H1 (cell line): ENCODE measurements around the gene C21orf91. TPM values are rescaled to one million over a fixed set of nuclear protein-coding genes. Genes with fewer than 3 reads are reported as not detected.

Experiments
- CTCF ChIA-PET: fragments of 300-600 bp; sonication (Branson Sonifier 250); formaldehyde crosslinking; loops from one replicate; lab custom pipeline; 2021; ENCODE audit not compliant: partially characterized antibody; lab: Charles Lee
- POLR2A ChIA-PET: fragments of 300-600 bp; sonication (Branson Sonifier 250); formaldehyde crosslinking; loops from one replicate; lab custom pipeline; 2021; ENCODE audit warnings: inconsistent platforms; ENCODE audit not compliant: partially characterized antibody; lab: Charles Lee
- DNase-seq, 2 experiments: peaks; one replicate each; pipeline versions ENCODE4 v3.0.0 to v3.0.0-alpha.2; 2010 to 2022; ENCODE audit warnings: low spot score in 2 of 2, low read depth in 1 of 2, mixed read lengths in 1 of 2
- FAIRE-seq: peaks from 2 replicates; lab custom pipeline; 2011; peaks lifted over from hg19 to GRCh38; lab: Jason Lieb, UNC
- H2AFZ ChIP-seq: 2 replicates; pipeline ENCODE4 v1.8.1; 2012; ENCODE audit warnings: low read length, inconsistent platforms
- H2AK5ac ChIP-seq: 2 replicates; pipeline ENCODE4 v1.6.1; 2013; ENCODE audit warnings: low read depth, low read length
- H2BK120ac ChIP-seq: replicated peaks from 2 replicates; pipeline ENCODE3; 2013; ENCODE audit warnings: low read depth, low read length, inconsistent platforms
- H2BK12ac ChIP-seq: 2 replicates; pipeline ENCODE4 v1.6.1; 2013; ENCODE audit warnings: low read depth, low read length
- H2BK15ac ChIP-seq: 2 replicates; pipeline ENCODE4 v1.6.1; 2013; ENCODE audit warnings: low read length
- H2BK20ac ChIP-seq: 2 replicates; pipeline ENCODE4 v1.6.1; 2013; ENCODE audit warnings: low read length
- H2BK5ac ChIP-seq: 2 replicates; pipeline ENCODE4 v1.6.1; 2013; ENCODE audit warnings: low read depth, low read length
- H3K14ac ChIP-seq: 2 replicates; pipeline ENCODE4 v1.6.1; 2013; ENCODE audit warnings: inconsistent platforms; ENCODE audit not compliant: insufficient read length
- H3K18ac ChIP-seq: 2 replicates; pipeline ENCODE4 v1.6.1; 2013; ENCODE audit warnings: low read length; ENCODE audit errors: extremely low read depth
- H3K23ac ChIP-seq: 2 replicates; pipeline ENCODE4 v1.6.1; 2013; ENCODE audit warnings: inconsistent platforms; ENCODE audit not compliant: insufficient read length
- H3K23me2 ChIP-seq: 2 replicates; pipeline ENCODE4 v1.6.1; 2013; ENCODE audit warnings: low read depth, low read length
- H3K27ac ChIP-seq: 2 replicates; pipeline ENCODE4 v1.6.1; 2011; ENCODE audit warnings: low read depth, low read length, inconsistent platforms
- H3K27me3 ChIP-seq, 4 experiments: replicated peaks in 1 of 4; 1 replicate in 1 of 4; 2 replicates in 3 of 4; pipeline versions ENCODE4 v1.6.1 to v1.8.1; 2011 to 2013; ENCODE audit warnings: low read length in 3 of 4, mild to moderate bottlenecking in 3 of 4, inconsistent platforms in 2 of 4, mixed read lengths in 2 of 4, moderate library complexity in 1 of 4; ENCODE audit not compliant: control insufficient read depth in 3 of 4, insufficient read depth in 3 of 4; ENCODE audit errors: extremely low read depth in 1 of 4
- H3K36me3 ChIP-seq, 4 experiments: 2 replicates each; pipeline versions ENCODE4 v1.6.1 to v1.8.1; 2011 to 2013; ENCODE audit warnings: mild to moderate bottlenecking in 4 of 4, low read length in 3 of 4, moderate library complexity in 2 of 4, control low read depth in 1 of 4, inconsistent platforms in 1 of 4; ENCODE audit not compliant: insufficient read depth in 4 of 4, control insufficient read depth in 2 of 4
- H3K4ac ChIP-seq: replicated peaks from 2 replicates; pipeline ENCODE3; 2013; ENCODE audit warnings: low read length, low read depth, mixed read lengths, inconsistent platforms; ENCODE audit not compliant: insufficient read length
- H3K4me1 ChIP-seq, 4 experiments: replicated peaks in 1 of 4; 1 replicate in 1 of 4; 2 replicates in 3 of 4; pipeline versions ENCODE4 v1.6.1 to v1.8.1; 2011 to 2013; ENCODE audit warnings: low read length in 3 of 4, inconsistent platforms in 2 of 4, mixed read lengths in 1 of 4; ENCODE audit not compliant: insufficient read depth in 4 of 4, control insufficient read depth in 3 of 4
- H3K4me2 ChIP-seq, 2 experiments: 2 replicates each; pipeline versions ENCODE4 v1.6.1 to v1.8.1; 2011 to 2013; ENCODE audit warnings: low read depth in 2 of 2, low read length in 2 of 2, control low read depth in 1 of 2, inconsistent platforms in 1 of 2, mild to moderate bottlenecking in 1 of 2; ENCODE audit not compliant: insufficient read depth in 1 of 2
- H3K4me3 ChIP-seq, 4 experiments: fragments of 200-600, 300-600 bp in 1 of 4; sonication (generic), shearing (Covaris generic), sonication (Bioruptor Twin) in 1 of 4; 2 replicates each; pipeline versions ENCODE4 v1.5.1 to v1.8.1; 2011 to 2016; ENCODE audit warnings: low read length in 4 of 4, low read depth in 3 of 4, control low read depth in 2 of 4, inconsistent platforms in 2 of 4, mild to moderate bottlenecking in 2 of 4, mixed read lengths in 1 of 4, moderate library complexity in 1 of 4; ENCODE audit not compliant: insufficient read depth in 2 of 4; ENCODE audit errors: extremely low read depth in 1 of 4
- H3K56ac ChIP-seq: replicated peaks from 2 replicates; pipeline ENCODE3; 2013; ENCODE audit warnings: low read depth, mild to moderate bottlenecking, mixed read lengths, low read length, inconsistent platforms; ENCODE audit not compliant: insufficient read length
- H3K79me1 ChIP-seq: 2 replicates; pipeline ENCODE4 v1.6.1; 2013; ENCODE audit warnings: low read depth, low read length, control low read depth
- H3K79me2 ChIP-seq, 2 experiments: 2 replicates each; pipeline versions ENCODE4 v1.6.1 to v1.8.1; 2012 to 2013; ENCODE audit warnings: low read length in 2 of 2, mild to moderate bottlenecking in 2 of 2, inconsistent platforms in 1 of 2; ENCODE audit not compliant: insufficient read depth in 2 of 2, control insufficient read depth in 1 of 2
- H3K9ac ChIP-seq, 4 experiments: replicated peaks in 1 of 4; 1 replicate in 1 of 4; 2 replicates in 3 of 4; pipeline versions ENCODE4 v1.6.1 to v1.8.1; 2011 to 2013; ENCODE audit warnings: low read depth in 3 of 4, low read length in 3 of 4, control low read depth in 2 of 4, mild to moderate bottlenecking in 2 of 4, moderate library complexity in 2 of 4, inconsistent platforms in 1 of 4; ENCODE audit errors: extremely low read depth in 1 of 4
- H3K9me3 ChIP-seq, 2 experiments: 2 replicates each; pipeline versions ENCODE4 v1.6.1 to v1.8.1; 2012 to 2013; ENCODE audit warnings: mild to moderate bottlenecking in 2 of 2, moderate library complexity in 2 of 2, control low read depth in 1 of 2, inconsistent platforms in 1 of 2, low read depth in 1 of 2, low read length in 1 of 2, mixed read lengths in 1 of 2; ENCODE audit not compliant: insufficient read depth in 2 of 2
- H4K20me1 ChIP-seq, 2 experiments: replicated peaks in 1 of 2; 2 replicates each; pipeline versions ENCODE3 to v1.8.1; 2011 to 2013; ENCODE audit warnings: inconsistent platforms in 2 of 2, low read length in 2 of 2, mild to moderate bottlenecking in 1 of 2; ENCODE audit not compliant: insufficient read depth in 2 of 2, control insufficient read depth in 1 of 2
- H4K5ac ChIP-seq: 2 replicates; pipeline ENCODE4 v1.6.1; 2013; ENCODE audit warnings: low read length, low read depth, mixed read lengths, inconsistent platforms; ENCODE audit not compliant: insufficient read length
- H4K8ac ChIP-seq: 2 replicates; pipeline ENCODE4 v1.8.0; 2013; ENCODE audit warnings: mild to moderate bottlenecking, moderate library complexity, low read length, inconsistent platforms; ENCODE audit not compliant: insufficient read depth; ENCODE audit errors: extremely low read depth
- H4K91ac ChIP-seq: replicated peaks from 2 replicates; pipeline ENCODE3; 2013; ENCODE audit warnings: low read length, mixed read lengths, inconsistent platforms; ENCODE audit not compliant: insufficient read length
- CBX5 ChIP-seq: fragments of 300-800, 300-1000 bp; sonication (generic); IDR thresholded peaks from 2 replicates; pipeline ENCODE4 v1.7.1; 2016; ENCODE audit warnings: antibody characterized with exemption, low read length, low read depth
- CEBPB ChIP-seq: IDR thresholded peaks from 2 replicates; pipeline ENCODE4 v1.6.1; 2012; ENCODE audit warnings: low read depth, low read length
- EP300 ChIP-seq, 2 experiments: IDR thresholded peaks; 1 replicate in 1 of 2; 2 replicates in 1 of 2; pipeline ENCODE4 v1.6.1; 2011 to 2012; ENCODE audit warnings: low read depth in 2 of 2, low read length in 2 of 2, mild to moderate bottlenecking in 2 of 2, borderline replicate concordance in 1 of 2, inconsistent platforms in 1 of 2, moderate library complexity in 1 of 2
- KDM5A ChIP-seq: fragments of 200-600 bp; IDR thresholded peaks from 2 replicates; pipeline ENCODE4 v1.7.1; 2012; ENCODE audit warnings: mild to moderate bottlenecking, low read length, inconsistent platforms, mixed read lengths
- RAD21 ChIP-seq, 2 experiments: IDR thresholded peaks in 1 of 2; conservative IDR thresholded peaks in 1 of 2; 2 replicates each; pipeline ENCODE4 v1.6.1; 2011; ENCODE audit warnings: low read depth in 2 of 2, low read length in 2 of 2, improper control_type of control experiment in 1 of 2, inconsistent platforms in 1 of 2, mild to moderate bottlenecking in 1 of 2, moderate library complexity in 1 of 2
- RFX5 ChIP-seq: IDR thresholded peaks from 2 replicates; pipeline ENCODE4 v1.6.1; 2011; ENCODE audit warnings: low read depth, low read length, improper control_type of control experiment, borderline replicate concordance
- TEAD4 ChIP-seq: IDR thresholded peaks from 2 replicates; pipeline ENCODE4 v1.6.1; 2012; ENCODE audit warnings: low read depth, low read length, inconsistent platforms, mixed read lengths
- WGBS, 2 experiments: shearing (Covaris generic) in 1 of 2; methylation state at CpG; one replicate each; pipeline versions ENCODE4 v1.1.6 to v1.1.7; 2013 to 2015; ENCODE audit warnings: low lambda C conversion rate in 2 of 2, mixed read lengths in 2 of 2, inconsistent platforms in 1 of 2, low coverage in 1 of 2, missing lambda C conversion rate in 1 of 2; ENCODE audit not compliant: insufficient replicate concordance in 2 of 2, insufficient coverage in 1 of 2, insufficient read length in 1 of 2; ENCODE audit errors: extremely low coverage in 1 of 2, missing lambda C conversion rate in 1 of 2; 5-methylcytosine and 5-hydroxymethylcytosine counted together
- polyA plus RNA-seq, 7 experiments: library from polyadenylated mRNA; depleted of rRNA in 3 of 7; stranded (reverse) in 5 of 7; unstranded in 2 of 7; fragments of >200 nt in 5 of 7; fragments of 200-250 nt in 2 of 7; gene quantifications; 1 replicate in 5 of 7; 2 replicates in 1 of 7; 4 replicates in 1 of 7; pipeline versions ENCODE4 v1.2.1 to v1.2.3, GENCODE V29; 2011 to 2013; ENCODE audit warnings: missing spikeins in 2 of 7, mixed read lengths in 2 of 7
- total RNA-seq: library from RNA; stranded (reverse); fragmentation: NEBNext Ultra II Directional; extraction: Animal tissue kit (Norgen Biotek cat#: 25700); gene quantifications from 2 replicates; pipeline ENCODE4 v1.2.1, GENCODE V29; 2021
- TF ChIP-seq, protein P1 (sequence below): IDR thresholded peaks from 2 replicates; pipeline ENCODE4 v1.6.1; 2012; ENCODE audit warnings: inconsistent platforms
- TF ChIP-seq, protein P2 (sequence below): IDR thresholded peaks from 2 replicates; pipeline ENCODE4 v1.6.1; 2011; ENCODE audit warnings: low read depth, mild to moderate bottlenecking, low read length; ENCODE audit not compliant: insufficient read depth
- TF ChIP-seq, protein P3 (sequence below): IDR thresholded peaks from 2 replicates; pipeline ENCODE4 v1.6.1; 2011; ENCODE audit warnings: low read length, improper control_type of control experiment

Gene C21orf91
- total and polyA plus RNA-seq, 2 of the 8 experiments (the other 6 are each of a cell fraction or from before 2014, with no cell fraction given): 4.9 to 33.6 TPM

DNA sequence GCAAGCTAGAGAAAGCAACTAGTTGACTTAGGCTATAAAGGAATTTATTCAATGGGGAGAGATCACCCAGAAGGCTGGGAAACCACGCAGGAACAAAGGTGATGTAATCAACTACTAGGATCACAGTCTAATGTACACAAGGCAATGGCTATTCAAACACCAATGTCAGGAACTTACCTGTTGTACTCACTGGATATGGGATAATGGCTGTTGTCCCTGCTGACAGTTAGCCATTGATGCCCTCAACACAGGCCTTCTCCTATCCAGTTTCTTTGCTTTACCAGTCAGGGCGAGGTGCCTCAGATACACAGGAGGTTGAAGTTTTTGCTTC lies 32.3 kb downstream of the C21orf91 start:
- Histone ChIP-seq H3K4me2 (no peak overlapping the region), H3K4ac (no peak overlapping the region), H4K20me1 (no peaks in the 10 kb centered on the region), H2AFZ (no peak overlapping the region), H3K56ac (no peak overlapping the region), H2BK20ac (no peak overlapping the region), H3K4me1 (peaks cover 0 to 3% (median 0%) of the 10 kb centered on the region in 4 experiments; a peak in 2 of 7 replicates), H2BK12ac (no peak overlapping the region), H4K91ac (no peak overlapping the region), H3K27me3 (no peaks in the 10 kb centered on the region), H3K27ac (no peak overlapping the region), H4K8ac (no peak overlapping the region; the same call in 1 of the 2 replicates), H3K9ac (no peak overlapping the region), H3K23ac (no peak overlapping the region), H3K36me3 (peaks cover 0 to 14% (median 6%) of the 10 kb centered on the region in 4 experiments; a peak in 5 of 8 replicates), H3K79me2 (no peaks in the 10 kb centered on the region), H4K5ac (no peak overlapping the region), H3K23me2 (no peaks in the 10 kb centered on the region), H3K18ac (no peak overlapping the region), H3K14ac (no peak overlapping the region), H2BK120ac (no peak overlapping the region), H3K79me1 (no peaks in the 10 kb centered on the region), H2BK5ac (no peak overlapping the region), H2AK5ac (no peak overlapping the region), H3K4me3 (no peak overlapping the region), H2BK15ac (no peak overlapping the region), H3K9me3 (no peaks in the 10 kb centered on the region; a peak in 1 of 4 replicates)
- CTCF ChIA-PET: no interaction called here
- DNase-seq (no peak), FAIRE-seq (no peak)
- POLR2A ChIA-PET: no interaction called here
- TF ChIP-seq RAD21 (IDR thresholded peaks at IDR 0.05 in 1 of 2, conservative IDR thresholded peaks at IDR 0.05 in 1 of 2; ENCODE audit: low read depth in 2 of 2, low read length in 2 of 2) (no peak), KDM5A (no peak), RFX5 (no peak), EP300 (IDR thresholded peaks at IDR 0.05; ENCODE audit: borderline replicate concordance in 1 of 2, low read depth in 2 of 2, low read length in 2 of 2) (no peak), CEBPB (no peak), TEAD4 (no peak), CBX5 (no peak)
- TF ChIP-seq, protein P1, sequence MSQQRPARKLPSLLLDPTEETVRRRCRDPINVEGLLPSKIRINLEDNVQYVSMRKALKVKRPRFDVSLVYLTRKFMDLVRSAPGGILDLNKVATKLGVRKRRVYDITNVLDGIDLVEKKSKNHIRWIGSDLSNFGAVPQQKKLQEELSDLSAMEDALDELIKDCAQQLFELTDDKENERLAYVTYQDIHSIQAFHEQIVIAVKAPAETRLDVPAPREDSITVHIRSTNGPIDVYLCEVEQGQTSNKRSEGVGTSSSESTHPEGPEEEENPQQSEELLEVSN: no peak
- TF ChIP-seq, protein P2, sequence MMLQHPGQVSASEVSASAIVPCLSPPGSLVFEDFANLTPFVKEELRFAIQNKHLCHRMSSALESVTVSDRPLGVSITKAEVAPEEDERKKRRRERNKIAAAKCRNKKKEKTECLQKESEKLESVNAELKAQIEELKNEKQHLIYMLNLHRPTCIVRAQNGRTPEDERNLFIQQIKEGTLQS: no peak
- TF ChIP-seq, protein P3, sequence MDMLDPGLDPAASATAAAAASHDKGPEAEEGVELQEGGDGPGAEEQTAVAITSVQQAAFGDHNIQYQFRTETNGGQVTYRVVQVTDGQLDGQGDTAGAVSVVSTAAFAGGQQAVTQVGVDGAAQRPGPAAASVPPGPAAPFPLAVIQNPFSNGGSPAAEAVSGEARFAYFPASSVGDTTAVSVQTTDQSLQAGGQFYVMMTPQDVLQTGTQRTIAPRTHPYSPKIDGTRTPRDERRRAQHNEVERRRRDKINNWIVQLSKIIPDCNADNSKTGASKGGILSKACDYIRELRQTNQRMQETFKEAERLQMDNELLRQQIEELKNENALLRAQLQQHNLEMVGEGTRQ: no peak
- WGBS, 2 experiments: 97% methylated on average over 2 of the region's 2 CpGs; no CpG with 5 or more reads in 1 of the 2 experiments
